Fibroblast of lung (primary cell): ENCODE results near the gene MPV17L2. TPM values are rescaled to one million over a fixed set of nuclear protein-coding genes. Genes with fewer than 3 reads are reported as not detected.

Experiments
- DNase-seq, 2 donors: peaks; one replicate each; pipeline versions ENCODE4 v3.0.0 to v3.0.0-alpha.2; 2010; ENCODE audit warnings: low read depth in 2 of 2
- H2AFZ ChIP-seq: 2 replicates; pipeline ENCODE4 v1.5.1; 2012; ENCODE audit warnings: low read length, control low read depth, inconsistent platforms
- H3K27ac ChIP-seq: 2 replicates; pipeline ENCODE4 v1.5.1; 2011; ENCODE audit warnings: low read length, control low read depth; ENCODE audit not compliant: insufficient read depth
- H3K27me3 ChIP-seq: 2 replicates; pipeline ENCODE4 v1.5.1; 2011; ENCODE audit warnings: mild to moderate bottlenecking, low read length; ENCODE audit not compliant: control insufficient read depth, insufficient read depth
- H3K36me3 ChIP-seq: 2 replicates; pipeline ENCODE4 v1.5.1; 2011; ENCODE audit warnings: low read length; ENCODE audit not compliant: control insufficient read depth, insufficient read depth
- H3K4me1 ChIP-seq: 2 replicates; pipeline ENCODE4 v1.5.1; 2011; ENCODE audit warnings: low read length; ENCODE audit not compliant: control insufficient read depth, insufficient read depth; ENCODE audit errors: extremely low read depth
- H3K4me2 ChIP-seq: 2 replicates; pipeline ENCODE4 v1.5.1; 2011; ENCODE audit warnings: low read length, control low read depth; ENCODE audit not compliant: insufficient read depth; ENCODE audit errors: extremely low read depth
- H3K4me3 ChIP-seq, 4 experiments: fragments of 200-600 bp in 1 of 4; sonication (generic) in 1 of 4; replicated peaks in 1 of 4; 2 replicates each; pipeline ENCODE4 v1.5.1; 2011 to 2016; ENCODE audit warnings: low read length in 4 of 4, low read depth in 3 of 4, mild to moderate bottlenecking in 3 of 4, control low read depth in 2 of 4, inconsistent platforms in 1 of 4, mixed read lengths in 1 of 4; ENCODE audit not compliant: insufficient read depth in 1 of 4; ENCODE audit errors: control extremely low read depth in 1 of 4
- H3K79me2 ChIP-seq: 2 replicates; pipeline ENCODE4 v1.5.1; 2012; ENCODE audit warnings: mild to moderate bottlenecking, low read length, inconsistent platforms; ENCODE audit not compliant: control insufficient read depth, insufficient read depth
- H3K9ac ChIP-seq: 2 replicates; pipeline ENCODE4 v1.5.1; 2011; ENCODE audit warnings: mild to moderate bottlenecking, low read length, control low read depth; ENCODE audit not compliant: insufficient read depth
- H3K9me3 ChIP-seq: 2 replicates; pipeline ENCODE4 v1.5.1; 2012; ENCODE audit warnings: low read depth, low read length; ENCODE audit not compliant: control insufficient read depth, insufficient read depth
- H4K20me1 ChIP-seq: 2 replicates; pipeline ENCODE4 v1.5.1; 2011; ENCODE audit warnings: low read length; ENCODE audit not compliant: control insufficient read depth, insufficient read depth; ENCODE audit errors: extremely low read depth
- CTCF ChIP-seq, 2 donors: IDR thresholded peaks in 1 of 2; conservative IDR thresholded peaks in 1 of 2; 1 replicate in 1 of 2; 2 replicates in 1 of 2; pipeline ENCODE4 v1.5.1; 2011 to 2012; ENCODE audit warnings: low read length in 2 of 2, control low read depth in 1 of 2, inconsistent platforms in 1 of 2, low read depth in 1 of 2, mild to moderate bottlenecking in 1 of 2
- EZH2 ChIP-seq: IDR thresholded peaks from 2 replicates; pipeline ENCODE4 v1.5.1; 2012; ENCODE audit warnings: low read length, control low read depth, mild to moderate bottlenecking; ENCODE audit errors: missing control alignments
- polyA plus RNA-seq, 2 donors: library from polyadenylated mRNA; depleted of rRNA in 1 of 2; stranded (reverse) in 1 of 2; unstranded in 1 of 2; fragments of >200 nt; gene quantifications; 2 replicates each; pipeline ENCODE4 v1.2.1, GENCODE V29; 2011 to 2012; ENCODE audit warnings: missing spikeins in 1 of 2
- total RNA-seq: library from RNA; depleted of rRNA; stranded (reverse); fragments of >200 nt; gene quantifications from 2 replicates; pipeline ENCODE4 v1.2.1, GENCODE V29; 2014

MPV17L2 gene
- total and polyA plus RNA-seq, 2 donors (not counting 1 experiment from before 2014, with no cell fraction given) = 4.1 to 9.4 TPM

GRCh38 chr19:18161636-18162002 is 31.4 kb upstream of the MPV17L2 start:
- no peaks in the 10 kb centered on the region for H3K9me3 ChIP-seq
- no peak overlapping the region for H3K27ac ChIP-seq
- peaks cover 14% of the 10 kb centered on the region for H3K36me3 ChIP-seq
- no peaks in the 10 kb centered on the region for H3K27me3 ChIP-seq
- no peaks in the 10 kb centered on the region for H3K79me2 ChIP-seq
- H4K20me1 ChIP-seq = no peaks in the 10 kb centered on the region
- peak overlapping the region; percentile 66 for H3K4me2 ChIP-seq
- H2AFZ ChIP-seq = no peak overlapping the region
- peaks cover 14% of the 10 kb centered on the region for H3K4me1 ChIP-seq
- no peak for DNase-seq
- H3K9ac ChIP-seq = no peak overlapping the region
- TF ChIP-seq EZH2 = no peak
- no peak for TF ChIP-seq CTCF (conservative IDR thresholded peaks at IDR 0.05 in 1 of 2, IDR thresholded peaks at IDR 0.05 in 1 of 2; ENCODE audit: low read depth in 1 of 2, low read length in 2 of 2)
- H3K4me3 ChIP-seq = peak overlapping the region in 3 of 4 experiments; percentile 2 to 28 (median 27)

GRCh38 chr19:18164072-18164471 is 28.9 kb upstream of the MPV17L2 start:
- Histone ChIP-seq H3K36me3 (peaks cover 25% of the 10 kb centered on the region), H3K9me3 (no peaks in the 10 kb centered on the region), H3K4me2 (no peak overlapping the region), H4K20me1 (no peaks in the 10 kb centered on the region), H3K9ac (no peak overlapping the region), H3K27me3 (no peaks in the 10 kb centered on the region), H3K79me2 (no peaks in the 10 kb centered on the region), H3K27ac (no peak overlapping the region), H3K4me1 (peaks cover 8% of the 10 kb centered on the region), H2AFZ (no peak overlapping the region), H3K4me3 (no peak overlapping the region)
- TF ChIP-seq EZH2 = no peak
- no peak for TF ChIP-seq CTCF (conservative IDR thresholded peaks at IDR 0.05 in 1 of 2, IDR thresholded peaks at IDR 0.05 in 1 of 2; ENCODE audit: low read depth in 1 of 2, low read length in 2 of 2)
- no peak for DNase-seq

- H3K9ac ChIP-seq = no peak overlapping the region
- peaks cover 23% of the 10 kb centered on the region for H3K36me3 ChIP-seq
- no peaks in the 10 kb centered on the region for H4K20me1 ChIP-seq
Observed at GRCh38 chr19:18165794-18166544, 27.0 kb upstream of the MPV17L2 start.

More at GRCh38 chr19:18165794-18166544, 27.0 kb upstream of the MPV17L2 start:
- no peak for TF ChIP-seq EZH2
- peaks cover 4% of the 10 kb centered on the region for H3K4me1 ChIP-seq
- no peak overlapping the region for H3K27ac ChIP-seq
- no peaks in the 10 kb centered on the region for H3K79me2 ChIP-seq
- no peak overlapping the region for H3K4me3 ChIP-seq
- H2AFZ ChIP-seq = no peak overlapping the region
- DNase-seq = no peak
- H3K27me3 ChIP-seq = no peaks in the 10 kb centered on the region
- H3K4me2 ChIP-seq = no peak overlapping the region
- H3K9me3 ChIP-seq = no peaks in the 10 kb centered on the region
